Activated T-cell treated with anti-CD3 and anti-CD28 coated beads, Interleukin-2, amount 50 U/mL, for 24 hours (primary cell): ENCODE data around the gene RCN2.
A peak's percentile ranks its signal among the peaks of the same experiment; 100 is the strongest.

Source experiments
- DNase-seq: peaks from one replicate; pipeline ENCODE4 v3.0.0-alpha.2; 2020
- H3K27ac Mint-ChIP-seq: 2 replicates; pipeline ENCODE4 v1.8.0; 2020; ENCODE audit warnings: mild to moderate bottlenecking, mixed read lengths
- H3K27me3 Mint-ChIP-seq: 2 replicates; pipeline ENCODE4 v1.8.0; 2020; ENCODE audit warnings: mixed read lengths
- H3K36me3 Mint-ChIP-seq: 2 replicates; pipeline ENCODE4 v1.8.0; 2020; ENCODE audit warnings: low read depth, mixed read lengths
- H3K4me1 Mint-ChIP-seq: 2 replicates; pipeline ENCODE4 v1.8.0; 2020; ENCODE audit warnings: low read depth, mixed read lengths
- H3K4me3 Mint-ChIP-seq: 2 replicates; pipeline ENCODE4 v1.8.0; 2020; ENCODE audit warnings: mild to moderate bottlenecking, moderate library complexity, mixed read lengths
- H3K9me3 Mint-ChIP-seq: 2 replicates; pipeline ENCODE4 v1.8.0; 2020; ENCODE audit warnings: mixed read lengths

Gene RCN2

GRCh38 chr15:76974456-76975036 is 43.0 kb downstream of the RCN2 start:
- Mint-ChIP-seq H3K27ac (no peak overlapping the region), H3K36me3 (no peaks in the 10 kb centered on the region), H3K9me3 (no peaks in the 10 kb centered on the region), H3K4me1 (peaks cover 18% of the 10 kb centered on the region), H3K27me3 (no peaks in the 10 kb centered on the region), H3K4me3 (no peak overlapping the region)
- DNase-seq: no peak

GRCh38 chr15:76976141-76976540 is 44.6 kb downstream of the RCN2 start:
- H3K36me3 Mint-ChIP-seq: no peaks in the 10 kb centered on the region
- H3K27ac Mint-ChIP-seq: peak overlapping the region; percentile 38
- no peak overlapping the region for H3K4me3 Mint-ChIP-seq
- peaks cover 18% of the 10 kb centered on the region for H3K4me1 Mint-ChIP-seq
- H3K9me3 Mint-ChIP-seq: no peaks in the 10 kb centered on the region
- DNase-seq: no peak
- no peaks in the 10 kb centered on the region for H3K27me3 Mint-ChIP-seq

DNA sequence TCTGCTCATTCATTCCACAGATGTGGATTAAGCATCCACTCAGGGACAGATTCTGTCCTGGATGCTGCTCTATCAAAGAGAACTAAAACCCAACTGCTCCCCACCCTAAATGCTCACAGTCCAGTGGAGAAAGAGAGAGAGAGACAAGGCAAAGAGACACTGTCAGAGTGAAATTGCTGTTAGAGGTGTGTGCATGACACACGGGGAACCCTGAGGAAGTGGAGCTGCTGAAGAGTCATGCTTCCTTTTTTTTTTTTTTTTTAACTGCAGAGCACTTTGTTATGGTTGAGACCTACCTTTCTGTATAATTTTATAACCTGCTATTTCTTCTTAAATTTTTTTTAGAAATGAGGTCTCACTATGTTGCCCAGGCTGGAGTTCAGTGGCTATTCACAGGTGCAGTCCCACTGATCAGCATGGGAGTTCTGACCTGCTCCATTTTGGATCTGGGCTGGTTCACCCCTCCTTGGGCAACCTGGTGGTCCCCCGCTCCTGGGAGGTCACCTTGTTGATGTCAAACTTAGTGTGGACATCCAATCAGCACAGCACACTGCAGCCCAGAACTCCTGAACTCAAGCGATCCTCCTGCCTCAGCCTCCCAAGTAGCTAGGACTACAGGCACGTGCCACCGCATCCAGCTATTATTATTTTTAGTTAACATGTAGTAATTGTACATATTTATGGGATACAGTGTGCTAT is 45.2 kb downstream of the RCN2 start:
- DNase-seq: no peak
- Mint-ChIP-seq H3K9me3 (no peaks in the 10 kb centered on the region), H3K4me3 (no peak overlapping the region), H3K36me3 (no peaks in the 10 kb centered on the region), H3K27ac (peak overlapping the region; percentile 38), H3K4me1 (peaks cover 18% of the 10 kb centered on the region), H3K27me3 (no peaks in the 10 kb centered on the region)

GRCh38 chr15:76978522-76979330 is 47.2 kb downstream of the RCN2 start:
- H3K9me3 Mint-ChIP-seq: no peaks in the 10 kb centered on the region
- H3K27me3 Mint-ChIP-seq: no peaks in the 10 kb centered on the region
- no peak for DNase-seq
- H3K27ac Mint-ChIP-seq: no peak overlapping the region
- peaks cover 16% of the 10 kb centered on the region for H3K4me1 Mint-ChIP-seq
- no peak overlapping the region for H3K4me3 Mint-ChIP-seq
- no peaks in the 10 kb centered on the region for H3K36me3 Mint-ChIP-seq

DNA sequence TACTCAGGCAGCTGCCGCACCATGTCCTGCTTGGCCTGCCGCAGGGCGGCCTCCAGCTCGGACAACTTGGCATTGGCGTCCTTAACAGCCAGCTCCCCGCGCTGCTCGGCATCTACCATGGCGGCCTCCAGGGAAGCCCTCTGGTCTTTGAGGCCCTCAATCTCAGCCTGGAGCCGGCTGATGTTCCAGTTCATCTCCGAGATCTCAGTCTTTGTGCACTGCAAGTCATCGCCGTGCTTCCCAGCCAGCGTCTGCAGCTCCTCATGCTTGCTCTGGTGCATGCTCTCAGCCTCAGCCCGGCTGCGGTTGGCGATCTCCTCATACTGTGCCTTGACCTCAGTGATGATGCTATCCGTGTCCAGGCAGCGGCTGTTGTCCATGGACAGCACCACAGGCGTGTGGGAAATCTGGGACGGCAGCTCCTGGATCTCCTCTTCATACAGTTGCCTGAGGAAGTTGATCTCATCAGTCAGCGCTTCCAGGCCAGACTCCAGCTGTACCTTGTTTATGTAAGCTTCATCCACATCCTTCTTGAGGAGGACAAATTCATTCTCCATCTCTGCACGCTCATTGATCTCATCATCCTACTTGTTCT is 47.9 kb downstream of the RCN2 start:
- Mint-ChIP-seq H3K4me3 (no peak overlapping the region), H3K36me3 (no peaks in the 10 kb centered on the region), H3K27me3 (no peaks in the 10 kb centered on the region), H3K27ac (no peak overlapping the region), H3K4me1 (peaks cover 14% of the 10 kb centered on the region), H3K9me3 (no peaks in the 10 kb centered on the region)
- DNase-seq: no peak

GRCh38 chr15:76979996-76980520 is 48.5 kb downstream of the RCN2 start:
- Mint-ChIP-seq H3K36me3 (no peaks in the 10 kb centered on the region), H3K4me1 (peaks cover 14% of the 10 kb centered on the region), H3K27ac (no peak overlapping the region), H3K4me3 (no peak overlapping the region), H3K27me3 (no peaks in the 10 kb centered on the region), H3K9me3 (no peaks in the 10 kb centered on the region)
- no peak for DNase-seq

DNA sequence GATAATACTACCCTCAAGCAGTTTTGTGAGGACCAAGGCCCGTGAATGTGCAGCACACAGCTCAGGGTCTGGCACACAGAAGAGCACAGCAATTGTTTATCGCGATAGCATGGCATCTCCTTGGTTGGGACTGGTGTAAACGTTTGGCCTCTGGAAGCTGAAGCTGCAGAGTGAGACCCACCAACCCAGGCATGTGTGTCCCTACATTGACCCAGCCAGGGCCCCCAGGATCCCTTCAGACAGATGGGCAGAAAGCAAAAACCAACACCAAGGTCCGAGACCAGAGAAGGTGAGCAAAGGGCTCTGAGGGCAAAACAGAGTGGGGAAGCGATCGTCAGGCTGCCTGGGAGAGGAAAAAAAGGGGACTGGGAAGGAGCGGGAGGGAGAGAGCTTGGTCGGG is 50.8 kb downstream of the RCN2 start:
- Mint-ChIP-seq H3K36me3 (no peaks in the 10 kb centered on the region), H3K4me3 (no peak overlapping the region), H3K4me1 (peaks cover 18% of the 10 kb centered on the region), H3K9me3 (no peaks in the 10 kb centered on the region), H3K27ac (no peak overlapping the region), H3K27me3 (no peaks in the 10 kb centered on the region)
- no peak for DNase-seq

DNA sequence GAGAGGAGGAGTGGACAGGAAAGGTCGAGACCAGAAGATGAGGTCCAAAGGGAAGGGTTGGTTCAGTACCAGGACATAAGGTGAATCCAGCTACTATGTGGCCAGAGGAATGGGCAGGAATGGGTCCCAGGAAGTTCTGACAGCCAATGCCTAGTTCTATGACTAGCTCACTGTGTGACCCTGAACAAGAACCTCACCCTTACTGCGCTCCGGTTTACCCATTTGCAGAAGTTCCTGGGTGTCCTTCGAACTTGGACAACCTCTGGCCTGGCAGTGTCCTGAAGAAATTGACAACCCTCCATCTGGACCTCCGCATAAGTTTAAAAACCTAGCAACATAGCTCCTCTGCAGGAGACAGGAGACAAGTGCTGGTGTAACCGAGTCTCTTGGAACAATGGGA is 51.2 kb downstream of the RCN2 start:
- no peak overlapping the region for H3K27ac Mint-ChIP-seq
- no peak for DNase-seq
- no peak overlapping the region for H3K4me3 Mint-ChIP-seq
- no peaks in the 10 kb centered on the region for H3K36me3 Mint-ChIP-seq
- no peaks in the 10 kb centered on the region for H3K9me3 Mint-ChIP-seq
- H3K4me1 Mint-ChIP-seq: peaks cover 22% of the 10 kb centered on the region
- no peaks in the 10 kb centered on the region for H3K27me3 Mint-ChIP-seq

DNA sequence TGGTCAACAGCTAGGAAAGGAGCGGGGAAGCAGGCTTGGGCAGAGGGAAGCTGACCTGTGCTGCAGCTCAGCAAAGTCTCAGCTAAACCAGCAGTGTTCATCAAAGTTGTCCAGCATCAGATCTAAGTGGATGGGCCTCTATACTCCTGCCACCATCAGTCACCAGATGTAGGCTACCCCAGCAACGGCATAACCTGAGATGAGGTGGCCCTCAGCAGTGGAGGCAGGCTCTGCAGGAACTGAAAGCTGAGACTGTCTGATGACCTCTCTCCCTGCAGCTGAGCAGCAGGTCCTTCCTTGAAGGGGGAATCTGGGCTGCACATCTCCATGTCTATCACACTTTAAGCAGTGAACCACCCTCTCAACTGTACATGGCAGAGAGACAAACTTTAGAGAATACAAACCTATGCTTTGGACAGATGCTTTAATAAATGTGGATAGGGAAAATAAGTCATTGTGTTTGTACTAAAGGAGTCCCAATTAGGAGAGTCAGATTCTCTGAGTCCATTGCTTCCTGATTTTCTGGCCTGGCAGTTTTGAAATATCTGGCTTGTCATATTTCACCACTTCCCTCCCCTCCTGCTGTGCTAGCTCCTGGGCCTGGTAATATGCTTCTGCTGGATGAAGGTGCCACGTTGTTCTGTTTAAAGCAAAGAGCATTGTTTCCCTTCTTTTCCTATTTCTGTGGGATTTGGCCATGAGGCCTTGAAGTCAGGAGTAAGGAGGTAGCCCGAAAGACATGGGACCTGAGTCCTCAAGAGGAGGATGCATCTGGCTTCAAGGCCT is 52.2 kb downstream of the RCN2 start:
- Mint-ChIP-seq H3K9me3 (no peaks in the 10 kb centered on the region), H3K4me1 (peaks cover 33% of the 10 kb centered on the region), H3K36me3 (no peaks in the 10 kb centered on the region), H3K4me3 (no peak overlapping the region), H3K27ac (no peak overlapping the region), H3K27me3 (no peaks in the 10 kb centered on the region)
- DNase-seq: no peak

DNA sequence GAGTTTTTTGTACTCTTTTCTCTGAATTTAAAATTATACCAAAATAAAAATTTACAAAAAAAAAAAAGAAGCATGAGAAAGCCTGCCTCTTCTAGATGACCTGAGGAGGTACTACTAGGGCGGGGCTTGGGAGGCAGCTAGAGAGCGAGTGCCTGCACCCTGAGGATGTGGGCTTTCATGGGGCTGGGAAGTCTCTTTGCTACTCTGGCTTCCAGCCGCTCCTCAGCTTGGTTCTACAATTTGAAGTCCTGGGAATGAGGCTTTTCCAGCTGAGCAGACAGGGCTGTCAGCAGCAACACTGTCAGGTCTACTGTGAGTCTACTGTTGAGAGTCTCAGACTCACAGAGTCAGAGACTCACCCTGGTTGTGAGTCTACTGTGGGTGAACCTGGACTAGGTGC is 55.2 kb downstream of the RCN2 start:
- H3K9me3 Mint-ChIP-seq: no peaks in the 10 kb centered on the region
- H3K27me3 Mint-ChIP-seq: no peaks in the 10 kb centered on the region
- peak overlapping the region; percentile 100 for H3K27ac Mint-ChIP-seq
- peaks cover 52% of the 10 kb centered on the region for H3K4me1 Mint-ChIP-seq
- H3K36me3 Mint-ChIP-seq: no peaks in the 10 kb centered on the region
- no peak overlapping the region for H3K4me3 Mint-ChIP-seq
- DNase-seq: no peak

DNA sequence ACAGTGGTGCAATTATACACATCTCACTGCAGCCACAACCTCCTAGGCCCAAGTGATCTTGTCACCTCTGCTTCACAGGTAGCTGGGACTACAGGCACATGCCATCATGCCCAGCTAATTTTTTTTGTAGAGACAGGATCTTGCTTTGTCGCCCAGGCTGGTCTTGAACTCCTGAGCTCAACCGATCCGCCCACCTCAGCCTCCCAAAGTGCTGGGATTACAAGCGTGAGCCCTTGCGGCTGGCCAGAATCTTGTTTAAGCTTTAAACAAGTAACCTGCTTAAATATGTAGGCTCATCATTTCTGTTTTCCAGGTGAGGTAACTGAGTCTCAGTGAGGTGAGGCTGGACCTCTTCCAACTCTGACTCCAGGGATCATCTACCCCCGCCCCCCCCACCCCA is 55.7 kb downstream of the RCN2 start:
- Mint-ChIP-seq H3K4me1 (peaks cover 54% of the 10 kb centered on the region), H3K4me3 (no peak overlapping the region), H3K36me3 (no peaks in the 10 kb centered on the region), H3K27me3 (no peaks in the 10 kb centered on the region), H3K9me3 (no peaks in the 10 kb centered on the region), H3K27ac (peak overlapping the region; percentile 100)
- no peak for DNase-seq

DNA sequence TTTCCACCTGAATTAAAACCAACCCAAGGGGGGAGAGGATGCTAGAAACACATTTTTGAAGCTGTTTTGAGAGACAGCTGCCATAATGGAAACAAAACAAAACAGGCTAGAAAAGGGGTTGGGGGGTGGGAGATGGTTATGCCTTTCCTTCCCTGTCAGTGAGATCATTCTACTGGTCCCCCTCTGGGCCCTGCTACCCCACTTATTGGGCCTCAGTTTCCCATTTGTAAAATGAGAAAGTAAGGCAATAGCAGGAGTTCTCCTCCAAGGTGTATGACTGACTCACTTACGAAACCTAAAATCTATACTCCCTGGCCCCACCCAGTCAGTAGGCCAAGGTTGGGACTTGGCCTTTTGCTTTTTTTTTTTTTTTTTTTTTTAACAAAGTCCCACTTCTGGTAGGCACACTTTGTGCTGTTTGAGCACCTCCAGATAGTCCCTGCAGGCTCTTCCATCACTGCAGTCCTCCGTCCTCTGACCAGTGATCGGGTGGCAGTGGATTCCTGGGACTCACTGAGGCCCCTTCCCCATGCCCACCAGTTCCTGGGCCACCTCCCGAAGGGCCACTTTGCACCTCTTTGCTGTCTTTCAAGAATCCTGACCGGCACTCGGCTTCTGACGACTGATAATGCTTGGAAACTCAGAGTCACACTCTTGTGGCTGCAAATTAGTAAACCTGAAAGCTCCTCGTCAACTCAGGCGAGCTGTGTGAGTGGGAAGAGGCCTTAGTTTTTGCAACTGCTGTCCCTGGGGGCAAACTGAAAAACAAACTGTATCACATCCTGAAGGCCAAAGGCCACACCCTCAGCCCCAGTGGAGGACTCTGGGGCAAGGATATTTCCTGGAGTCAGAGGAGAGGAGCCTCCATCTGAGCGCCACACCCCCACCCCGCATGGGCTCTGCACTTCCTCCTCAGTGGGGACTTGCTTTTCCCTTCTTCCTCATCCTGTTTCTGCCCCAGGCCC is 56.6 kb downstream of the RCN2 start:
- H3K4me3 Mint-ChIP-seq: peak overlapping the region; percentile 76
- peaks cover 63% of the 10 kb centered on the region for H3K4me1 Mint-ChIP-seq
- DNase-seq: peak; percentile 83
- H3K36me3 Mint-ChIP-seq: no peaks in the 10 kb centered on the region
- peak overlapping the region; percentile 100 for H3K27ac Mint-ChIP-seq
- H3K27me3 Mint-ChIP-seq: no peaks in the 10 kb centered on the region
- H3K9me3 Mint-ChIP-seq: no peaks in the 10 kb centered on the region
